ENCODE measurements around the gene CAPZB.

Gene CAPZB

GRCh38 chr1:19331262-19331878, 154.0 kb downstream of the CAPZB start:
- Histone ChIP-seq H3K4me2 (ENCODE audit: low read length) (no peak overlapping the region), H3K27me3 (ENCODE audit: control insufficient read depth, insufficient read depth, low read length) (no peaks in the 10 kb centered on the region), H3K4me1 (ENCODE audit: control insufficient read depth, insufficient read depth, low read length) (no peaks in the 10 kb centered on the region), H3K9ac (ENCODE audit: low read depth, low read length) (no peak overlapping the region), H3K9me3 (replicated peaks; ENCODE audit: low read length) (no peaks in the 10 kb centered on the region), H3K4me3 (ENCODE audit: low read length) (no peak overlapping the region), H3K36me3 (ENCODE audit: insufficient read depth, low read length) (peaks cover 20% of the 10 kb centered on the region)

DNA sequence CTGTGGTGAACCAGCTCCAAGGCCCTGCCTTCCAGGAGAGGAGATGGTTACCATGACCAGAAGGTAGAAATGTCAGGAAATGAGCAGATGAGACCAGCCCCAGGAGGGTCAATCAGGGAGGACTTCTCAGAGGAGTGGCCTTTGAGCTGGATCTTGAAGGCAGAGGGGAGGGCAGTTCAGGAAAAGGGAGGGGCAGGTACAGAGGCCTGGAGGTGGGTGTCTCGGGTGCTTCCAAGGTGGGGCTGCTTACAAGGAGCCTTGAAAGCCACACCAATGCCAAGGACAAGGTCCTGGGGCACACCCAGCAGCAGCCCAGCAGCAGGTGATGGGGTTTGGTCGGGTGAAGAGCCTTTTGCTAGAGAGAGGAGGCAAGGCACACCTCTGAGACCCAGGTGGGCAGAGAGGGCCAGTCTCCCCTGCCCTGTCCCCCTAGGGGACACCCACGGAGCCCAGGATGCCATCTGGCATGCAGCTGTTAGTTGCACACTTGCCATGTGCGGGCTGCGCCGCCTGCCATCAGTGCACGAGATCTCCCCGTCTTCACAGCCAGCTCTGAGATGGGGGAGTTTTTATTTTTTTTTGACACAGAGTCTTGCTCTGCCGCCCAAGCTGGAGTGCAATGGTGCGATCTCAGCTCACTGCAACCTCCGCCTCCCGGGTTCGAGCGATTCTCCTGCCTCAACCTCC, 154.7 kb downstream of the CAPZB start:
- Histone ChIP-seq H3K27me3 (ENCODE audit: control insufficient read depth, insufficient read depth, low read length) (no peaks in the 10 kb centered on the region), H3K4me3 (ENCODE audit: low read length) (no peak overlapping the region), H3K4me1 (ENCODE audit: control insufficient read depth, insufficient read depth, low read length) (no peaks in the 10 kb centered on the region), H3K36me3 (ENCODE audit: insufficient read depth, low read length) (peaks cover 28% of the 10 kb centered on the region), H3K9me3 (replicated peaks; ENCODE audit: low read length) (no peaks in the 10 kb centered on the region), H3K4me2 (ENCODE audit: low read length) (no peak overlapping the region), H3K9ac (ENCODE audit: low read depth, low read length) (no peak overlapping the region)

- no peaks in the 10 kb centered on the region for H3K9me3 ChIP-seq (replicated peaks; ENCODE audit: low read length)
- no peak overlapping the region for H3K4me2 ChIP-seq (ENCODE audit: low read length)
- no peak overlapping the region for H3K9ac ChIP-seq (ENCODE audit: low read depth, low read length)
- H3K4me1 ChIP-seq (ENCODE audit: control insufficient read depth, insufficient read depth, low read length), result no peaks in the 10 kb centered on the region
- no peak overlapping the region for H3K4me3 ChIP-seq (ENCODE audit: low read length)
- H3K36me3 ChIP-seq (ENCODE audit: insufficient read depth, low read length), result peaks cover 36% of the 10 kb centered on the region
- no peaks in the 10 kb centered on the region for H3K27me3 ChIP-seq (ENCODE audit: control insufficient read depth, insufficient read depth, low read length)
Observed at GRCh38 chr1:19329611-19330010, 155.7 kb downstream of the CAPZB start.

DNA sequence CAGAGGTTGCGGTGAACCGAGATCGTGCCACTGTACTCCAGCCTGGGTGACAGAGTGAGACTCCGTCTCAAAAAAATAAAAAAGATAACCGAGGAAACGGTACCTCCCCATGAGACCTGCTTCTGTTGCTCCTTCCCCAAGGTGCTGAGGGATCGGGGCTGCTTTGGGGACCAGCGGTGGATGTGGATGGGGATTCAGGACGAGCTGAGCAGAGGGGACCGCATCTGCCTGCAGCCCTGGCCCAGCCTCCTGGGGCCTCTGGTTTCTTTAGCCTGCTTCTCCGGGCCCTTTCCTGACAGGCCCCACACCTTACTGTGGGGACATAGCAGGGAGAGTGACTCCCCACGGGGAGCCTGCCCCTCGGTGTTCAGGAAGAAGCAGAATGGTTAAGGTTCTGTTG, 156.2 kb downstream of the CAPZB start:
- H3K9me3 ChIP-seq (replicated peaks; ENCODE audit: low read length), result no peaks in the 10 kb centered on the region
- no peak overlapping the region for H3K4me2 ChIP-seq (ENCODE audit: low read length)
- no peaks in the 10 kb centered on the region for H3K27me3 ChIP-seq (ENCODE audit: control insufficient read depth, insufficient read depth, low read length)
- H3K36me3 ChIP-seq (ENCODE audit: insufficient read depth, low read length), result peaks cover 39% of the 10 kb centered on the region
- H3K4me1 ChIP-seq (ENCODE audit: control insufficient read depth, insufficient read depth, low read length), result no peaks in the 10 kb centered on the region
- no peak overlapping the region for H3K9ac ChIP-seq (ENCODE audit: low read depth, low read length)
- H3K4me3 ChIP-seq (ENCODE audit: low read length), result no peak overlapping the region

DNA sequence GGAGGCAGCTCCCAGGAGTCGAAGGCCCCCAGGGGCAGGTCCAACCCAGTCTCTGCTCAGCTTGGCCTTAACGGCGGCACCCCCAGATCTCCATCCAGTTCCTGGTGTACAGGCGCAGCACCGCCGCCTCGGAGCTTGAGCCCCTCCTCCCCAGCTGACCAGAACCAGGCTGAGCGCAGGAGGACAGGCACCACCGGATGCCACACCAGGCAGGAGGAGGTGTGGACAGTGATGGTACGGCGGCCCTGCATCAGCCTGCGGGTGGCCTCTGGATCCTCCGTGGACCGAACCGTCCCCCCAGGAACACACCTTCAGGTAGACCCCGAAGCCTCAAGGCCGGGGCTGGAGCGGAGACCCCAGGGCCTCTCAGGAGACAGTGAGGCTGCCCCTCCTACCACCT, 156.9 kb downstream of the CAPZB start:
- H3K27me3 ChIP-seq (ENCODE audit: control insufficient read depth, insufficient read depth, low read length), result no peaks in the 10 kb centered on the region
- H3K4me1 ChIP-seq (ENCODE audit: control insufficient read depth, insufficient read depth, low read length), result no peaks in the 10 kb centered on the region
- H3K9ac ChIP-seq (ENCODE audit: low read depth, low read length), result no peak overlapping the region
- H3K9me3 ChIP-seq (replicated peaks; ENCODE audit: low read length), result no peaks in the 10 kb centered on the region
- no peak overlapping the region for H3K4me3 ChIP-seq (ENCODE audit: low read length)
- peaks cover 46% of the 10 kb centered on the region for H3K36me3 ChIP-seq (ENCODE audit: insufficient read depth, low read length)
- no peak overlapping the region for H3K4me2 ChIP-seq (ENCODE audit: low read length)

GRCh38 chr1:19327736-19328135, 157.6 kb downstream of the CAPZB start:
- Histone ChIP-seq H3K4me2 (ENCODE audit: low read length) (no peak overlapping the region), H3K4me3 (ENCODE audit: low read length) (no peak overlapping the region), H3K36me3 (ENCODE audit: insufficient read depth, low read length) (peaks cover 46% of the 10 kb centered on the region), H3K9me3 (replicated peaks; ENCODE audit: low read length) (no peaks in the 10 kb centered on the region), H3K27me3 (ENCODE audit: control insufficient read depth, insufficient read depth, low read length) (no peaks in the 10 kb centered on the region), H3K4me1 (ENCODE audit: control insufficient read depth, insufficient read depth, low read length) (no peaks in the 10 kb centered on the region), H3K9ac (ENCODE audit: low read depth, low read length) (no peak overlapping the region)

DNA sequence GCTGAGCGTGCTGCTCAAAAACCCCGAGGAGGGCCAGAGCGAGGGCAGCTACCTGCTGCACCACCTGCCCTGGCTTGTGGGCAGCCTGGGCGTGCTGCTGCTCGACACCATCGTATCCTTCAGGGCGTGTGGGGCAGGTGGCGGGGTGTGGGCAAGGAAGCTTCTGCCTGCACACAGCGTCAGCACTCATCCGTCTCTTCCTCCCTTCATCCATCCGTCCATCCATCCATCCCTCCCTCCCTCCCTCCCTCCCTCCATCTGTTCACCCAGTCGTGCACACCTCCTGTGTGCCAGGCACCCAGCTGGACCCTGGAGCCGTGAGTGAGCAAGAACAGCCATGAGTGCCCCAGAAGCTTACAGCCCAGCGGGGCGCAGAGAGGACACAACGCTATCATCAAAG, 158.0 kb downstream of the CAPZB start:
- no peaks in the 10 kb centered on the region for H3K27me3 ChIP-seq (ENCODE audit: control insufficient read depth, insufficient read depth, low read length)
- H3K4me3 ChIP-seq (ENCODE audit: low read length), result no peak overlapping the region
- no peak overlapping the region for H3K4me2 ChIP-seq (ENCODE audit: low read length)
- H3K36me3 ChIP-seq (ENCODE audit: insufficient read depth, low read length), result peaks cover 50% of the 10 kb centered on the region
- H3K9me3 ChIP-seq (replicated peaks; ENCODE audit: low read length), result no peaks in the 10 kb centered on the region
- no peaks in the 10 kb centered on the region for H3K4me1 ChIP-seq (ENCODE audit: control insufficient read depth, insufficient read depth, low read length)
- no peak overlapping the region for H3K9ac ChIP-seq (ENCODE audit: low read depth, low read length)

- Histone ChIP-seq H3K4me1 (ENCODE audit: control insufficient read depth, insufficient read depth, low read length) (no peaks in the 10 kb centered on the region), H3K9me3 (replicated peaks; ENCODE audit: low read length) (no peaks in the 10 kb centered on the region), H3K4me3 (ENCODE audit: low read length) (no peak overlapping the region), H3K36me3 (ENCODE audit: insufficient read depth, low read length) (peaks cover 50% of the 10 kb centered on the region), H3K4me2 (ENCODE audit: low read length) (no peak overlapping the region), H3K27me3 (ENCODE audit: control insufficient read depth, insufficient read depth, low read length) (no peaks in the 10 kb centered on the region), H3K9ac (ENCODE audit: low read depth, low read length) (no peak overlapping the region)
Observed at GRCh38 chr1:19326748-19327065, 158.6 kb downstream of the CAPZB start.

DNA sequence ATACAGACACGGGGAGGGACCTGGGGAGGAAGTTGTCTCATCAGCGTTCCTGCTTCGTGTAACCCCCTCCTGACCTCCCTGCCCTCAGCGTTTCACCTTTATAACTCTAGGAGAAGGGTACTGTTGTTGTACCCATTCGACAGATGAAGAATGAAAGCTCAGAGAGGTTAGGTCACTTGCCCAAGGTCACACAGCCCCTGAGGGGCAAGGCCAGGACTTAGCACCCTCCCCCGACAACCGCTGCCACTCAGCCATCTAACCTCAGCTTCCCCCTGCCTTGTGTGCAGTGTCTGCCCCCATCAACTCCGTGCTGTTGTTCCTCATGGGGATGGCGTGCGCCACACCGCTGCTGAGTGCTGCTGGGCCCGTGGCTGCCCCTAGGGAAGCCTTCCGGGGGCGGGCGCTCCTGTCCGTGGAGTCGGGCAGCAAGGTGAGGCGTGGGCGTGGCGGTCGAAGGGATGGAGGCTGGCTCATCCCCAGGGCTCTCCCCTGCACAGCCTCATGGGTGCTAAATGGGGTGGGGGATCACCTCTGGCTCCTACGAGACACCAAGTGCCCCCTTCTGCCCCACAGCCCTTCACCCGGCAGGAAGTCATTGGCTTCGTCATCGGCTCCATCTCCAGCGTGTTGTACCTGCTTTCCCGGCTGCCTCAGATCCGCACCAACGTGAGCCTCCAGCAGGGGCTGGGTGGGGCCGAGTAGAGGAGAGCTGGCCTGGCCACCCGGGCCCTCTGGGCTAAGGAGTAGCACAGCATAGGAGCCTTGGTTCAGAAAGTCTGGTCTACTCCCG, 159.2 kb downstream of the CAPZB start:
- Histone ChIP-seq H3K9me3 (replicated peaks; ENCODE audit: low read length) (no peaks in the 10 kb centered on the region), H3K4me2 (ENCODE audit: low read length) (no peak overlapping the region), H3K4me3 (ENCODE audit: low read length) (no peak overlapping the region), H3K9ac (ENCODE audit: low read depth, low read length) (no peak overlapping the region), H3K36me3 (ENCODE audit: insufficient read depth, low read length) (peaks cover 52% of the 10 kb centered on the region), H3K27me3 (ENCODE audit: control insufficient read depth, insufficient read depth, low read length) (no peaks in the 10 kb centered on the region), H3K4me1 (ENCODE audit: control insufficient read depth, insufficient read depth, low read length) (no peaks in the 10 kb centered on the region)

GRCh38 chr1:19325368-19325957, 159.9 kb downstream of the CAPZB start:
- Histone ChIP-seq H3K36me3 (ENCODE audit: insufficient read depth, low read length) (peaks cover 53% of the 10 kb centered on the region), H3K9ac (ENCODE audit: low read depth, low read length) (no peak overlapping the region), H3K4me1 (ENCODE audit: control insufficient read depth, insufficient read depth, low read length) (no peaks in the 10 kb centered on the region), H3K4me2 (ENCODE audit: low read length) (no peak overlapping the region), H3K9me3 (replicated peaks; ENCODE audit: low read length) (no peaks in the 10 kb centered on the region), H3K27me3 (ENCODE audit: control insufficient read depth, insufficient read depth, low read length) (no peaks in the 10 kb centered on the region), H3K4me3 (ENCODE audit: low read length) (no peak overlapping the region)

GRCh38 chr1:19324665-19324990, 160.7 kb downstream of the CAPZB start:
- Histone ChIP-seq H3K36me3 (ENCODE audit: insufficient read depth, low read length) (peaks cover 53% of the 10 kb centered on the region), H3K9me3 (replicated peaks; ENCODE audit: low read length) (no peaks in the 10 kb centered on the region), H3K4me2 (ENCODE audit: low read length) (no peak overlapping the region), H3K27me3 (ENCODE audit: control insufficient read depth, insufficient read depth, low read length) (no peaks in the 10 kb centered on the region), H3K4me1 (ENCODE audit: control insufficient read depth, insufficient read depth, low read length) (no peaks in the 10 kb centered on the region), H3K4me3 (ENCODE audit: low read length) (no peak overlapping the region), H3K9ac (ENCODE audit: low read depth, low read length) (no peak overlapping the region)
